Coronary artery (tissue), 2 donors: ENCODE data around the gene DCP2.

Experiments
- DNase-seq: peaks from one replicate; pipeline ENCODE4 v3.0.0-alpha.2; 2017; ENCODE audit warnings: low spot score
- H3K27ac ChIP-seq, 2 donors: fragments of 200-600 bp; sonication (generic); one replicate each; pipeline ENCODE4 v1.5.1; 2016 to 2019
- H3K4me3 ChIP-seq: fragments of 200-600 bp; sonication (generic); 2 replicates; pipeline ENCODE4 v1.5.1; 2016; ENCODE audit warnings: mild to moderate bottlenecking, moderate library complexity
- TF ChIP-seq, protein P1 (sequence below): fragments of 200-600 bp; sonication (generic); IDR thresholded peaks from one replicate; pipeline ENCODE4 v1.5.1; 2019; ENCODE audit warnings: antibody characterized with exemption

DCP2 gene

DNA sequence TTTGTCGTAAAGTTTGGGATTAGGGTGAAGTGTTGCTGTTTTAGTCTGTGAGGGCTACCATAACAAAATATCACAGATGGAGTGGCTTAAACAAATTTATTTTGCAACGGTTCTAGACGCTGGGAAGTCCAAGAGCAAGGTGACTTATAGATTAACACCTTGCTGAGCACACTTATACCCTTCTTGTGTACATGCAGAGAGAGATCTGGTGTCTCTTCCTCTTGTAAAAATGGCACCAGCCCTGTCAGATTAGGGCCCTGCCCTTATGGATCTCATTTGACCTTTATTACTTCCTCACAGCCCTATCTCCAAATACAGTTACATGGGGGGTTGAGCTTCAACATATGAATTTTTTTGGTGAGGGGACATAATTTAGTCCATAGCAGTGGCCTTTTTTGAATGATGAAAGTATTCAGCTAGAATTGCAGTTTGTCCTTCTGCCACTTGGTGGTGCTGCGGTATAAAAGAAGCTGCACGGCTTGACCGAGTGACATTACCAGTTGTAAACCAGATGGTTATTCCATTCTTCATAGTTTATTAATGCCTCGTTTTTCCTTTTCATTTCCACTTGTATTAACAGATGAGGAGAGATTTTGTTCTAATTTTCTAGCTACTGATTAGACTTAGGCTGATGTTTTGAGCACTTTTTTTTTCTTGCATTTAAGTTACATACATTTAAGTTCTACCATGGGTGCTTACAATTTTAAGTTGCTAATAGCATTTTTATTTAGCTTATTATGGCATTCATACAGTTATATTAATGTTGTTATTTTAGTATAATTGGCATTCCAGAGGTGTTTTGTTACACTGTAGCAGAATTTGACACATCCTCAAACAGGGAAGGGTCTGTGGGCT, 19.4 kb downstream of the DCP2 start:
- Histone ChIP-seq H3K4me3 (no peak overlapping the region), H3K27ac (no peak overlapping the region)
- no peak for DNase-seq
- TF ChIP-seq, protein P1, sequence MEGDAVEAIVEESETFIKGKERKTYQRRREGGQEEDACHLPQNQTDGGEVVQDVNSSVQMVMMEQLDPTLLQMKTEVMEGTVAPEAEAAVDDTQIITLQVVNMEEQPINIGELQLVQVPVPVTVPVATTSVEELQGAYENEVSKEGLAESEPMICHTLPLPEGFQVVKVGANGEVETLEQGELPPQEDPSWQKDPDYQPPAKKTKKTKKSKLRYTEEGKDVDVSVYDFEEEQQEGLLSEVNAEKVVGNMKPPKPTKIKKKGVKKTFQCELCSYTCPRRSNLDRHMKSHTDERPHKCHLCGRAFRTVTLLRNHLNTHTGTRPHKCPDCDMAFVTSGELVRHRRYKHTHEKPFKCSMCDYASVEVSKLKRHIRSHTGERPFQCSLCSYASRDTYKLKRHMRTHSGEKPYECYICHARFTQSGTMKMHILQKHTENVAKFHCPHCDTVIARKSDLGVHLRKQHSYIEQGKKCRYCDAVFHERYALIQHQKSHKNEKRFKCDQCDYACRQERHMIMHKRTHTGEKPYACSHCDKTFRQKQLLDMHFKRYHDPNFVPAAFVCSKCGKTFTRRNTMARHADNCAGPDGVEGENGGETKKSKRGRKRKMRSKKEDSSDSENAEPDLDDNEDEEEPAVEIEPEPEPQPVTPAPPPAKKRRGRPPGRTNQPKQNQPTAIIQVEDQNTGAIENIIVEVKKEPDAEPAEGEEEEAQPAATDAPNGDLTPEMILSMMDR: peak; percentile 67

DNA sequence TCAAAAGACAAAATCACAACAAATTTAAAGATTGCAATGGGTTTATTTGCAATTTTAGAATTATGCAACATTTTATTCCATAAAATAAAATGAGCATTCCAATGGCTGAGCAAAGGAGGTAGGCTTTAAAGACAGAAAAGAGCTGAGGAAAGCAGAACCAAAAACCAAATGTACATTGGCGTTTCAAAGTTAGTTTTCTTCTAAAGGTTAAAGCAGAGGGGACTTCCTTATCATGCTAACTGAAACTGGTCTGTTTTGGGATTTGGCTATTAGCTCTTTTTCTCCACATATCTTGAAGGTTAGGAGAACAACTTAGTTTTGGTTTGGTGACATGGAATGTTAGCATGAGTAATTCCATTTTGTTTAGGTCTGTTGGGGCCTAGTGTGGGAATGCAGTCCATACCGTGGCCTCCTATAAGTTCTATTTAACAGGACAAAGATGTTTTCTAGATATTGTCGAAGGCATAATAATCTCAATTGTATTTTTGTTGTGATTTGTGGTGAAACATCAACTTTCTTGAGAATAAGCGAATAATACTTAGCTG, 20.3 kb downstream of the DCP2 start:
- H3K27ac ChIP-seq: no peak overlapping the region
- no peak overlapping the region for H3K4me3 ChIP-seq
- TF ChIP-seq, protein P1: no peak
- DNase-seq: no peak

DNA sequence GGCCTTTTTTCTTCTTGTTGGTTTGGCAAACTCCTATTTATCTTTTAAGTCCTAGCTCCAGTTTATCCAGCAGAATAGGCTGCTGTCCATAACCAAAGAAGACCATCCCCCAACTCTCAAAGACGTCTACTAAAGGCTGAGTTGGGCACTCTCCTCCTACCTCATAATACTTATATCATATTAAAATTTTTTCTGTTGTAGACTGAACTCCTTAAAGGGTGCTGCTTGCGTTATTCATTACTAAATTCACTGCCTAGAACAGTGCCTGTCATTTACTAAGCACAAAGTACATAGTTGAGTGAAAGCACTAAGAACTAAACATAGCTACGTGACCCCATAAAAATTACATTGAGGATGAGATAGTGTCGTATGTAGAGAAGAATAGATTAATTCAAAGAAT, 21.7 kb downstream of the DCP2 start:
- H3K27ac ChIP-seq: no peak overlapping the region
- DNase-seq: no peak
- no peak overlapping the region for H3K4me3 ChIP-seq
- TF ChIP-seq, protein P1: no peak

DNA sequence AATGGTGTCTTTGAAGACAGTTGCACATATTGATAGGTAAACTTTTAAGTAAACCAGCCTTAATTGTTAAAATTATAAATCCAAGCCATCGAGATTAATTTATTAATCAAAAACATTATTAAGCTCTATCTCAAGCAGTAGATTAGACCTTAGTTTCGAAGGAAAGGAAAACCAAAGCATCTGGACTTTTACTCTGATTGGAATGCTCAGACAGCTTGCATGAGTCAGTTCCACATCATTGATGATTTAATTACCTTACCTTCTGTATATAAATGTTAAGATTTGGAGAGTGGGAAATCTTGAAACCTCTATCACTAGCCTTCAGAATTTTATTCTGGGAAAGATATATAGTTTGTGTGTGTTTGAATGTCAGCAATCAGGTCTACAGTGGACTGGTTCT, 23.9 kb downstream of the DCP2 start:
- TF ChIP-seq, protein P1: no peak
- H3K4me3 ChIP-seq: no peak overlapping the region
- H3K27ac ChIP-seq: no peak overlapping the region
- no peak for DNase-seq

DNA sequence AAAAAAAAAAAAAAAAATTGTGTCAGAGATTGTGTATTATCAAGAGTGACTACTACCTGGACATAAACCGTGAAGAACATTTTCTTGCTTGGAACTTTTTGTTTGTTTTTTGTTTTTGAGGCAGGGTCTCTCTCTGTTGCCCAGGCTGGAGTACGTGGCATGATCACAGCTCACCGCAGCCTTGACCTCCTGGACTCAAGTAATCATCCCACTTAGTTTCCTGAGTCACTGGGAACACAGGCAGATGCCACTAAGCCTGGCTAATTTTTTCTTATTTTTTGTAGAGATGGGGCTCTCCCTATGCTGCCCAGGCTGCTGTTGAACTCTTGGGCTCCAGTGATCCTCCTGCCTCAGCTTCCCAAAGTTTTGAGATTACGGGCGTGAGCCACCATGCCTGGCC, 25.8 kb downstream of the DCP2 start:
- TF ChIP-seq, protein P1: no peak
- Histone ChIP-seq H3K27ac (no peak overlapping the region), H3K4me3 (no peak overlapping the region)
- no peak for DNase-seq

DNA sequence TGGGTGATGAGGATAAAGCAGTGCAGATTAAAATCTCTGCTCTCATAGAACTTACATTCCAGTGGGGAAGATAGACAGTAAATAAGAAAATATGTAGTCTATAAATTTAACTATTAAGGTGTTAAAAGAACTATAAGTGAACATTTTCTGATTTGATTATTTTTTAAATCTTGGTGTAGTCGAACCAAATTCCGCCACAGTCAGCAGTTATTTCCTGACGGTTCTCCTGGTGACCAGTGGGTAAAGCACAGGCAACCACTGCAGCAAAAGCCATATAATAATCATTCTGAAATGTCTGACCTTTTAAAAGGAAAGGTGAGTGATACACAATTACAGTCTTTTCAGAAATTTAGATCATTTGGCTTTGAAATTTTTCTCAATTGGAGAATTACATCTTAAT, 27.2 kb downstream of the DCP2 start:
- no peak overlapping the region for H3K4me3 ChIP-seq
- no peak for DNase-seq
- no peak overlapping the region for H3K27ac ChIP-seq
- TF ChIP-seq, protein P1: no peak

DNA sequence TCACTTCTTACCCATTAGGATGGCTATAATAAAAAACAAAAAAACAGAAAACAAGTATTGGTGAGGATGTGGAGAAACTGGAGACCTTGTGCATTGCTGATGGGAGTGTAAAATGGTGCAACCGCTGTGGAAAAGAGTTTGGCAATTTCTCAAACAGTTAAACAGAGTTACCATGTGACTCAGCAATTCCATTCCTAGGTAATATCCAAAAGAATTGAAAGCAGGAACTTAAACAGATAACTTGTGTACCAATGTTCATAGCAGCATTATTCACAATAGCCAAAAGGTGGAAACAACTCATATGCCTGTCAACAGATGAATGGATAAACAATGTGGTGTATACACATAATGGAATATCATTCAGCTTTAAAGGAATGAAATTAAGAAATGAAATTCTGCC, 28.9 kb downstream of the DCP2 start:
- no peak overlapping the region for H3K27ac ChIP-seq
- DNase-seq: no peak
- H3K4me3 ChIP-seq: no peak overlapping the region
- TF ChIP-seq, protein P1: no peak
